ENCODE results near the gene ADGRB3. TPM values are rescaled to one million over a fixed set of nuclear protein-coding genes. Genes with fewer than 3 reads are reported as not detected.

The ADGRB3 gene
- total RNA-seq, 1 donor from 2014 or later, result 2.4 TPM

GRCh38 chr6:69362209-69362608 is 727.1 kb downstream of the ADGRB3 start:
- no peaks in the 10 kb centered on the region for H3K36me3 Mint-ChIP-seq (ENCODE audit: low read depth, unreplicated experiment)
- no peak for TF ChIP-seq CTCF (IDR thresholded peaks at IDR 0.05; ENCODE audit: unreplicated experiment)
- no peak overlapping the region for H3K4me3 Mint-ChIP-seq (ENCODE audit: unreplicated experiment)
- H3K27ac Mint-ChIP-seq (ENCODE audit: unreplicated experiment), result no peak overlapping the region
- H3K4me1 Mint-ChIP-seq (ENCODE audit: unreplicated experiment), result no peaks in the 10 kb centered on the region
- H3K9me3 Mint-ChIP-seq (ENCODE audit: unreplicated experiment), result no peaks in the 10 kb centered on the region
- H3K27me3 Mint-ChIP-seq (ENCODE audit: unreplicated experiment), result no peaks in the 10 kb centered on the region
- DNase-seq (ENCODE audit: low spot score), result no peak

- no peaks in the 10 kb centered on the region for H3K4me1 Mint-ChIP-seq (ENCODE audit: unreplicated experiment)
- H3K4me3 Mint-ChIP-seq (ENCODE audit: unreplicated experiment), result no peak overlapping the region
- H3K9me3 Mint-ChIP-seq (ENCODE audit: unreplicated experiment), result no peaks in the 10 kb centered on the region
- TF ChIP-seq CTCF (IDR thresholded peaks at IDR 0.05; ENCODE audit: unreplicated experiment), result no peak
- peaks cover 1% of the 10 kb centered on the region for H3K27me3 Mint-ChIP-seq (ENCODE audit: unreplicated experiment)
- no peak overlapping the region for H3K27ac Mint-ChIP-seq (ENCODE audit: unreplicated experiment)
- DNase-seq (ENCODE audit: low spot score), result no peak
- no peaks in the 10 kb centered on the region for H3K36me3 Mint-ChIP-seq (ENCODE audit: low read depth, unreplicated experiment)
These were observed 731.7 kb downstream of the ADGRB3 start for GRCh38 chr6:69366831-69367230.

GRCh38 chr6:69368613-69369012 is 733.5 kb downstream of the ADGRB3 start:
- no peak for DNase-seq (ENCODE audit: low spot score)

GRCh38 chr6:69370763-69371162 is 735.7 kb downstream of the ADGRB3 start:
- TF ChIP-seq CTCF (IDR thresholded peaks at IDR 0.05; ENCODE audit: unreplicated experiment), result no peak
- no peaks in the 10 kb centered on the region for H3K9me3 Mint-ChIP-seq (ENCODE audit: unreplicated experiment)
- no peak overlapping the region for H3K27ac Mint-ChIP-seq (ENCODE audit: unreplicated experiment)

More at GRCh38 chr6:69368613-69369012, 733.5 kb downstream of the ADGRB3 start:
- no peak for TF ChIP-seq CTCF (IDR thresholded peaks at IDR 0.05; ENCODE audit: unreplicated experiment)
- no peaks in the 10 kb centered on the region for H3K36me3 Mint-ChIP-seq (ENCODE audit: low read depth, unreplicated experiment)
- no peak overlapping the region for H3K4me3 Mint-ChIP-seq (ENCODE audit: unreplicated experiment)
- peaks cover 1% of the 10 kb centered on the region for H3K27me3 Mint-ChIP-seq (ENCODE audit: unreplicated experiment)
- no peaks in the 10 kb centered on the region for H3K9me3 Mint-ChIP-seq (ENCODE audit: unreplicated experiment)
- H3K27ac Mint-ChIP-seq (ENCODE audit: unreplicated experiment), result no peak overlapping the region
- no peaks in the 10 kb centered on the region for H3K4me1 Mint-ChIP-seq (ENCODE audit: unreplicated experiment)

GRCh38 chr6:69378326-69378725 is 743.2 kb downstream of the ADGRB3 start:
- no peak for TF ChIP-seq CTCF (IDR thresholded peaks at IDR 0.05; ENCODE audit: unreplicated experiment)
- Mint-ChIP-seq H3K4me1 (ENCODE audit: unreplicated experiment) (no peaks in the 10 kb centered on the region), H3K27ac (ENCODE audit: unreplicated experiment) (no peak overlapping the region), H3K36me3 (ENCODE audit: low read depth, unreplicated experiment) (no peaks in the 10 kb centered on the region), H3K4me3 (ENCODE audit: unreplicated experiment) (no peak overlapping the region), H3K27me3 (ENCODE audit: unreplicated experiment) (no peaks in the 10 kb centered on the region), H3K9me3 (ENCODE audit: unreplicated experiment) (no peaks in the 10 kb centered on the region)
- no peak for DNase-seq (ENCODE audit: low spot score)

More at GRCh38 chr6:69370763-69371162, 735.7 kb downstream of the ADGRB3 start:
- no peaks in the 10 kb centered on the region for H3K4me1 Mint-ChIP-seq (ENCODE audit: unreplicated experiment)
- H3K4me3 Mint-ChIP-seq (ENCODE audit: unreplicated experiment), result no peak overlapping the region
- peaks cover 1% of the 10 kb centered on the region for H3K27me3 Mint-ChIP-seq (ENCODE audit: unreplicated experiment)
- DNase-seq (ENCODE audit: low spot score), result no peak
- no peaks in the 10 kb centered on the region for H3K36me3 Mint-ChIP-seq (ENCODE audit: low read depth, unreplicated experiment)
